Panc1 (cell line): ENCODE results near the gene KIAA1671. TPM values are rescaled to one million over a fixed set of nuclear protein-coding genes. Genes with fewer than 3 reads are reported as not detected.

Experiments
- ATAC-seq: fragments of 200-7000 bp; cut with Tn5 transposase; 2 replicates; pipeline ENCODE4 v1.9.1; 2020; ENCODE audit warnings: mild to moderate bottlenecking, moderate library complexity
- BruUV-seq: library from RNA; stranded (reverse); fragments of 400-500 nt; replicated peaks from 2 replicates; lab custom pipeline; 2021; lab: Mats Ljungman, UMichigan
- CTCF ChIA-PET: fragments of 300-600 bp; sonication (Branson Sonifier 250); formaldehyde crosslinking; loops from one replicate; lab custom pipeline; 2022; ENCODE audit warnings: antibody characterized with exemption; lab: Charles Lee
- POLR2A ChIA-PET: fragments of 300-600 bp; sonication (Branson Sonifier 250); formaldehyde crosslinking; loops from one replicate; lab custom pipeline; 2022; ENCODE audit warnings: antibody characterized with exemption; lab: Charles Lee
- DNase-seq: peaks from one replicate; pipeline ENCODE4 v3.0.0-alpha.2; 2010; ENCODE audit warnings: low read depth, low spot score
- H3K27ac ChIP-seq: 2 replicates; pipeline ENCODE4 v1.5.1; 2011; ENCODE audit warnings: mild to moderate bottlenecking, low read length, inconsistent platforms
- H3K27me3 ChIP-seq: fragments of 200-500 bp; sonication (Bioruptor generic); 2 replicates; pipeline ENCODE4 v1.6.0; 2014; ENCODE audit warnings: low read length, inconsistent platforms; ENCODE audit not compliant: control insufficient read depth, insufficient read depth
- H3K36me3 ChIP-seq: fragments of 200-500 bp; sonication (Bioruptor generic); 2 replicates; pipeline ENCODE4 v1.5.1; 2014; ENCODE audit warnings: inconsistent platforms, mild to moderate bottlenecking, low read length, moderate library complexity; ENCODE audit not compliant: control insufficient read depth, insufficient read depth
- H3K4me1 ChIP-seq: 2 replicates; pipeline ENCODE4 v1.5.1; 2011; ENCODE audit warnings: inconsistent platforms, mild to moderate bottlenecking, low read length, moderate library complexity; ENCODE audit not compliant: control insufficient read depth, insufficient read depth
- H3K4me3 ChIP-seq, 2 experiments: 2 replicates each; pipeline ENCODE4 v1.5.1; 2011 to 2012; ENCODE audit warnings: low read depth in 2 of 2, low read length in 2 of 2, mild to moderate bottlenecking in 2 of 2, inconsistent platforms in 1 of 2, moderate library complexity in 1 of 2
- H3K9me3 ChIP-seq: fragments of 200-500 bp; sonication (Bioruptor generic); 2 replicates; pipeline ENCODE4 v1.5.1; 2014; ENCODE audit warnings: low read depth, mild to moderate bottlenecking, inconsistent platforms, low read length, moderate library complexity; ENCODE audit not compliant: control insufficient read depth, insufficient read depth
- POLR2AphosphoS5 ChIP-seq: IDR thresholded peaks from 2 replicates; pipeline ENCODE4 v1.6.1; 2012; ENCODE audit warnings: mild to moderate bottlenecking, low read depth, low read length, moderate library complexity
- SIN3A ChIP-seq: IDR thresholded peaks from 2 replicates; pipeline ENCODE4 v1.6.1; 2012; ENCODE audit warnings: low read depth, mild to moderate bottlenecking, low read length, moderate library complexity, borderline replicate concordance; ENCODE audit not compliant: insufficient read depth
- TCF7L2 ChIP-seq: IDR thresholded peaks from 2 replicates; pipeline ENCODE4 v1.6.1; 2011; ENCODE audit warnings: mild to moderate bottlenecking, low read depth, low read length, inconsistent platforms
- in situ Hi-C: cut with HindIII; loops from 2 replicates; pipeline ENCODE4 v1.10.0; 2016; ENCODE audit warnings: low sequenced_read_pairs, low pct_unique_long_range_greater_than_20kb
- intact Hi-C: fragments of 100-400 bp; cut with micrococcal nuclease; formaldehyde crosslinking; loops from one replicate; pipeline ENCODE4 v1.10.0; 2022; ENCODE audit not compliant: unreplicated experiment
- total RNA-seq: library from RNA; stranded (reverse); gene quantifications from one replicate; pipeline ENCODE4 v1.2.1, GENCODE V29; 2021; ENCODE audit not compliant: unreplicated experiment
- TF ChIP-seq, protein P1 (sequence below): fragments of 450-650 bp; IDR thresholded peaks from 2 replicates; pipeline ENCODE4 v1.5.1; 2017; ENCODE audit warnings: mild to moderate bottlenecking
- TF ChIP-seq, protein P2 (sequence below), 2 experiments: IDR thresholded peaks; 2 replicates each; pipeline ENCODE4 v1.6.1; 2011 to 2012; ENCODE audit warnings: low read depth in 2 of 2, control low read depth in 1 of 2, low read length in 1 of 2, mild to moderate bottlenecking in 1 of 2, moderate library complexity in 1 of 2; ENCODE audit not compliant: insufficient read depth in 1 of 2

Gene KIAA1671
- total RNA-seq, 1 experiment from 2014 or later: 48.1 TPM

DNA sequence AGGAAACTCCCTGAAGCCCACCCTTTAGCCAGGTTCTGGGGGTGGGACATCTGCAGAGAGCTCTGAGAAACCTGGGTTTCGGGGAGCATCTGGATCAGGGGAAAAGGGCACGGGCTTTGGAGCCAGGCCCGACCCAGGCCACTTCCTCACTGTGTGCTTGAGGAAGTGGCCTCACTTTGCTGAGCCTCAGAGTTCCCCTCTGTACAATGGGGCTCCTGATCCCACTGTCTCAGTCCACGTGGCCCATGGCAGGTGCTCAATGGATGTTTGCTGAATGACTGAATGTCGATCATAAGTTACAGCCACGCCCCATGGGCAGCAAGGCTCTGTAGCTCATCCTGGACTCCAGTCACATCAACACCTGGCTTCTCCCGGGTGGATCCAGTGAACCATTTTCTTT, 248.5 kb downstream of the KIAA1671 start:
- intact Hi-C loops (no loop called here), in situ Hi-C loops (no loop called here)
- 0 out of 2 replicates have a peak, but pooled peaks cover 3% of the 10 kb centered on the region for H3K36me3 ChIP-seq
- no peaks in the 10 kb centered on the region for H3K4me1 ChIP-seq
- no peaks in the 10 kb centered on the region for H3K9me3 ChIP-seq
- no TSS peak for BruUV-seq
- TF ChIP-seq SIN3A (no peak), POLR2AphosphoS5 (no peak), TCF7L2 (no peak)
- TF ChIP-seq, protein P1, sequence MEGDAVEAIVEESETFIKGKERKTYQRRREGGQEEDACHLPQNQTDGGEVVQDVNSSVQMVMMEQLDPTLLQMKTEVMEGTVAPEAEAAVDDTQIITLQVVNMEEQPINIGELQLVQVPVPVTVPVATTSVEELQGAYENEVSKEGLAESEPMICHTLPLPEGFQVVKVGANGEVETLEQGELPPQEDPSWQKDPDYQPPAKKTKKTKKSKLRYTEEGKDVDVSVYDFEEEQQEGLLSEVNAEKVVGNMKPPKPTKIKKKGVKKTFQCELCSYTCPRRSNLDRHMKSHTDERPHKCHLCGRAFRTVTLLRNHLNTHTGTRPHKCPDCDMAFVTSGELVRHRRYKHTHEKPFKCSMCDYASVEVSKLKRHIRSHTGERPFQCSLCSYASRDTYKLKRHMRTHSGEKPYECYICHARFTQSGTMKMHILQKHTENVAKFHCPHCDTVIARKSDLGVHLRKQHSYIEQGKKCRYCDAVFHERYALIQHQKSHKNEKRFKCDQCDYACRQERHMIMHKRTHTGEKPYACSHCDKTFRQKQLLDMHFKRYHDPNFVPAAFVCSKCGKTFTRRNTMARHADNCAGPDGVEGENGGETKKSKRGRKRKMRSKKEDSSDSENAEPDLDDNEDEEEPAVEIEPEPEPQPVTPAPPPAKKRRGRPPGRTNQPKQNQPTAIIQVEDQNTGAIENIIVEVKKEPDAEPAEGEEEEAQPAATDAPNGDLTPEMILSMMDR: no peak
- TF ChIP-seq, protein P2, sequence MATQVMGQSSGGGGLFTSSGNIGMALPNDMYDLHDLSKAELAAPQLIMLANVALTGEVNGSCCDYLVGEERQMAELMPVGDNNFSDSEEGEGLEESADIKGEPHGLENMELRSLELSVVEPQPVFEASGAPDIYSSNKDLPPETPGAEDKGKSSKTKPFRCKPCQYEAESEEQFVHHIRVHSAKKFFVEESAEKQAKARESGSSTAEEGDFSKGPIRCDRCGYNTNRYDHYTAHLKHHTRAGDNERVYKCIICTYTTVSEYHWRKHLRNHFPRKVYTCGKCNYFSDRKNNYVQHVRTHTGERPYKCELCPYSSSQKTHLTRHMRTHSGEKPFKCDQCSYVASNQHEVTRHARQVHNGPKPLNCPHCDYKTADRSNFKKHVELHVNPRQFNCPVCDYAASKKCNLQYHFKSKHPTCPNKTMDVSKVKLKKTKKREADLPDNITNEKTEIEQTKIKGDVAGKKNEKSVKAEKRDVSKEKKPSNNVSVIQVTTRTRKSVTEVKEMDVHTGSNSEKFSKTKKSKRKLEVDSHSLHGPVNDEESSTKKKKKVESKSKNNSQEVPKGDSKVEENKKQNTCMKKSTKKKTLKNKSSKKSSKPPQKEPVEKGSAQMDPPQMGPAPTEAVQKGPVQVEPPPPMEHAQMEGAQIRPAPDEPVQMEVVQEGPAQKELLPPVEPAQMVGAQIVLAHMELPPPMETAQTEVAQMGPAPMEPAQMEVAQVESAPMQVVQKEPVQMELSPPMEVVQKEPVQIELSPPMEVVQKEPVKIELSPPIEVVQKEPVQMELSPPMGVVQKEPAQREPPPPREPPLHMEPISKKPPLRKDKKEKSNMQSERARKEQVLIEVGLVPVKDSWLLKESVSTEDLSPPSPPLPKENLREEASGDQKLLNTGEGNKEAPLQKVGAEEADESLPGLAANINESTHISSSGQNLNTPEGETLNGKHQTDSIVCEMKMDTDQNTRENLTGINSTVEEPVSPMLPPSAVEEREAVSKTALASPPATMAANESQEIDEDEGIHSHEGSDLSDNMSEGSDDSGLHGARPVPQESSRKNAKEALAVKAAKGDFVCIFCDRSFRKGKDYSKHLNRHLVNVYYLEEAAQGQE (IDR thresholded peaks at IDR 0.05; ENCODE audit: insufficient read depth in 1 of 2, low read depth in 2 of 2, low read length in 1 of 2): no peak
- no peak for ATAC-seq
- CTCF ChIA-PET: no interaction called here
- no peak overlapping the region for H3K4me3 ChIP-seq
- no peak overlapping the region for H3K27ac ChIP-seq
- POLR2A ChIA-PET: no interaction called here
- DNase-seq: no peak
- no peaks in the 10 kb centered on the region for H3K27me3 ChIP-seq

DNA sequence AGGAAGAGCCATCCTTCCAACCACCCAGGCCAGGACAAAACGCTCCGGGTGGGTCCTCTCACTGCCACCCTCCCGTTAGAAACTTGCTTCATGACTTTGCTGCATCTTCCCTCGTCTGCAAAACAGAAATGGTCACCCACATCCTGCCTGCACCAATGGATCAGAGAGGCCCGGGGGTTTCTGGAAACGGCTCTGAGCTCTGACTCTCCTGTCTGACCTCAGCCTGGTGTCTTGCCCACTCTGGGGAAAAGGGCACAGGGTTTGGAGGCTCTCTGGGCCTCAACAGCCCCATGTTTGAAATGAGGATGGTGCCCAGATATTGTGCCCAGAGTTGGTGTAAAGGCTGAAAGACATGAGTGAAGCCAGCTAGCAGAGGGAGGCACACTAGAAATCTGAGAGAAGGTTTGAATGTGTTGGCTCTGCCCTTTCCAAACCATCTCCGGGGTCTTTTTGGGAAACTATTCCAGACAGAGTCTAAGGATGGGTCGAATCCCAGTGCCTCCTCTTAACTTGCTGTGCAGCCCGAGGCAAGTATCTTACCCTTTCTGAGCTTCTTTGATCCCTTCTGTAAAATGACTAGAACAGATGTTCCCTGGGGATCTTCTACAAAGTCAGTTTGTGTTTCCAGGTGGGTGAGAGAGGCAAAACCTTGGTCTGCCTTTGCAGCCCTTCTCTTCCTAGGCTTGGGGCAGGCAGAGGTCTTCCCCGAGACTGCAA, 249.2 kb downstream of the KIAA1671 start:
- Histone ChIP-seq H3K27me3 (no peaks in the 10 kb centered on the region), H3K4me3 (no peak overlapping the region), H3K4me1 (no peaks in the 10 kb centered on the region), H3K27ac (no peak overlapping the region), H3K36me3 (0 out of 2 replicates have a peak, but pooled peaks cover 3% of the 10 kb centered on the region), H3K9me3 (no peaks in the 10 kb centered on the region)
- in situ Hi-C loops: no loop called here
- ATAC-seq (no peak; the same call in 1 of the 2 replicates), DNase-seq (no peak)
- ChIA-PET POLR2A (no interaction called here), CTCF (interaction anchor here (0.6 to 1.3 kb wide), 4 partner anchors 13 to 544 kb away, joined by 3 read pairs; no protein-coding TSS in a partner anchor)
- BruUV-seq: no TSS peak
- intact Hi-C loops: no loop called here
- TF ChIP-seq SIN3A: no peak
- TF ChIP-seq POLR2AphosphoS5: no peak
- TF ChIP-seq TCF7L2: no peak
- TF ChIP-seq, protein P1: no peak
